HepG2 (cell line): ENCODE results near the gene TCF7L2. TPM values are rescaled to one million over a fixed set of nuclear protein-coding genes. Genes with fewer than 3 reads are reported as not detected.

Experiments
- ARNT2 ChIP-seq: sonication (generic); formaldehyde crosslinking; IDR thresholded peaks from 2 replicates; pipeline ENCODE4 v1.8.0; 2022; ENCODE audit warnings: mild to moderate bottlenecking, low read depth, missing genetic modification reagents, moderate library complexity
- CEBPB ChIP-seq: IDR thresholded peaks from 2 replicates; pipeline ENCODE4 v1.6.1; 2011; ENCODE audit warnings: low read depth, low read length, improper control_type of control experiment, borderline replicate concordance
- KDM2A ChIP-seq: sonication (generic); formaldehyde crosslinking; IDR thresholded peaks from 2 replicates; pipeline ENCODE4 v1.4.0; 2020; ENCODE audit warnings: low read depth, missing genetic modification reagents, borderline replicate concordance
- MEIS1 ChIP-seq: sonication (generic); formaldehyde crosslinking; IDR thresholded peaks from 2 replicates; pipeline ENCODE4 v1.9.0; 2021; ENCODE audit warnings: mild to moderate bottlenecking, missing genetic modification reagents, moderate library complexity, borderline replicate concordance
- PRMT3 ChIP-seq: sonication (generic); formaldehyde crosslinking; IDR thresholded peaks from 2 replicates; pipeline ENCODE4 v1.8.1; 2022; ENCODE audit warnings: low read depth, mild to moderate bottlenecking, moderate library complexity, missing genetic modification reagents, borderline replicate concordance
- SPEN ChIP-seq: sonication (generic); formaldehyde crosslinking; IDR thresholded peaks from 2 replicates; pipeline ENCODE4 v1.5.1; 2020; ENCODE audit warnings: low read depth, mild to moderate bottlenecking, missing genetic modification reagents
- SUZ12 ChIP-seq: fragments of 150-350 bp; IDR thresholded peaks from 2 replicates; pipeline ENCODE4 v1.6.1; 2014; ENCODE audit warnings: low read depth, low read length
- ZNF20 ChIP-seq: sonication (generic); formaldehyde crosslinking; IDR thresholded peaks from 2 replicates; pipeline ENCODE4 v1.4.0; 2020; ENCODE audit warnings: mild to moderate bottlenecking, moderate library complexity, missing genetic modification reagents
- ZNF292 ChIP-seq: sonication (generic); formaldehyde crosslinking; IDR thresholded peaks from 2 replicates; pipeline ENCODE4 v1.8.1; 2022; ENCODE audit warnings: mild to moderate bottlenecking, low read depth, missing genetic modification reagents, borderline replicate concordance
- ZNF569 ChIP-seq: sonication (generic); formaldehyde crosslinking; IDR thresholded peaks from 2 replicates; pipeline ENCODE4 v1.5.0; 2020; ENCODE audit warnings: mild to moderate bottlenecking, missing genetic modification reagents, moderate library complexity, borderline replicate concordance
- ZNF619 ChIP-seq: sonication (generic); formaldehyde crosslinking; IDR thresholded peaks from 2 replicates; pipeline ENCODE4 v1.4.0; 2020; ENCODE audit warnings: mild to moderate bottlenecking, missing genetic modification reagents
- ZNF672 ChIP-seq: sonication (generic); formaldehyde crosslinking; IDR thresholded peaks from 2 replicates; pipeline ENCODE4 v1.8.1; 2022; ENCODE audit warnings: missing genetic modification reagents
- ZNF841 ChIP-seq: sonication (generic); formaldehyde crosslinking; IDR thresholded peaks from 2 replicates; pipeline ENCODE4 v1.8.1; 2023; ENCODE audit warnings: missing genetic modification reagents, borderline replicate concordance
- polyA plus RNA-seq, 8 experiments: library from polyadenylated mRNA; depleted of rRNA in 3 of 8; stranded (reverse) in 7 of 8; unstranded in 1 of 8; fragments of >200 nt; fragmentation: Illumina TruSeq in 4 of 8; extraction: Trizol in 4 of 8; gene quantifications; 2 replicates each; pipeline versions ENCODE4 v1.2.1 to v1.2.3, GENCODE V29; 2011 to 2016; ENCODE audit warnings: low read depth in 4 of 8, missing spikeins in 1 of 8, mixed read lengths in 1 of 8; ENCODE audit not compliant: insufficient read depth in 1 of 8
- total RNA-seq, 5 experiments: library from RNA; depleted of rRNA; stranded (reverse); fragments of >200 nt; fragmentation: Illumina TruSeq; extraction: Trizol; gene quantifications; 2 replicates each; pipeline ENCODE4 v1.2.3, GENCODE V29; 2016; ENCODE audit warnings: low read depth in 1 of 5
- TF ChIP-seq, protein P1 (sequence below): IDR thresholded peaks from 2 replicates; pipeline ENCODE4 v1.4.0; 2020; ENCODE audit warnings: mild to moderate bottlenecking, missing genetic modification reagents
- TF ChIP-seq, protein P2 (sequence below): IDR thresholded peaks from 2 replicates; pipeline ENCODE4 v1.6.1; 2012; ENCODE audit warnings: low read length, improper control_type of control experiment
- TF ChIP-seq, protein P3 (sequence below): sonication (generic); formaldehyde crosslinking; IDR thresholded peaks from 2 replicates; pipeline ENCODE4 v1.4.0; 2020; ENCODE audit warnings: missing genetic modification reagents

TCF7L2 gene
- total and polyA plus RNA-seq, 2 of the 13 experiments (the other 11 are each of a cell fraction or from before 2014, with no cell fraction given): 3.9 to 13.7 TPM

DNA sequence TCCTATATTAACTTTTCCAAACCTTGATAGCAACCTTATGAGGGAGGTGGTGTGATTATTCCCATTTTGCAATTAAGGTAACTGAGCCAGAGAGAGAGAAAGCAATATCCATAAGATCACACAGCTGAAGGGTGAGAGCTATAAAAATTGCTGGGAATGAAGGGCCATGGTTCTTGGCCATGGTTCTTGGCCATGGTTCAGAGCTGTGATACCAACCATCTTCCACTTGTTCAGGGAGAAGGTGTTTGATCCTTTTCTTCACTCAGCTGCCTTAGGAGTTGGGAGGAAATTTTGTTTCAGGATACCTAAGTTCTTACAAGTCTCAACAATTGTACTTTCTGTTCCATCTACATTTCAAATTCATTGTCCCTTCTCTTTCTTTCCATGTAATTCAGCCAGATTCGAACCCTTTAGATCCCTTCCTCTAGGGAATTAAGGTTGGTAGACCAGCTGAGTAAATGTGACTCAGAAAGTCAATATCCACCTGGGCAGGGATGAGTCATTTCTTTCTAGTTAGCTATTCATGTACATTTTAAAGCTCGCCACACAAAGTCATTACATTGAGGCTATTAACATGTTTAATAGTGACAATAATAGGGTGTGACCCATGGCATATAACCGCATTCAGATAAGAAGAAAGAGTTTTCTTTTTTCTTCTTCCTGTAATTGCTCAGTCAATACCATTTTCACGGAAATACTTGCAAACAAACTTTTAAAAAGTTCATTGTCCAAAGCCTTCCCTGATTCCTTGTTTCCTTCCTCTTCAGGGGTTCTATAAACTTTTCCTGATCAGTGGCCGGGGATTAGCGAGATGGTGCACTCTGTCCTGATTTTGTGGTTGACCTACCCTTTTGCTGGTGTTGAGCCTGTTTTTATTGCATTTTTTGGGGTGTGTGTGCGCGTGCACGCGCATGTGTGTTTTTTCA, 143.4 kb downstream of the TCF7L2 start (continued):
- TF ChIP-seq, protein P1, sequence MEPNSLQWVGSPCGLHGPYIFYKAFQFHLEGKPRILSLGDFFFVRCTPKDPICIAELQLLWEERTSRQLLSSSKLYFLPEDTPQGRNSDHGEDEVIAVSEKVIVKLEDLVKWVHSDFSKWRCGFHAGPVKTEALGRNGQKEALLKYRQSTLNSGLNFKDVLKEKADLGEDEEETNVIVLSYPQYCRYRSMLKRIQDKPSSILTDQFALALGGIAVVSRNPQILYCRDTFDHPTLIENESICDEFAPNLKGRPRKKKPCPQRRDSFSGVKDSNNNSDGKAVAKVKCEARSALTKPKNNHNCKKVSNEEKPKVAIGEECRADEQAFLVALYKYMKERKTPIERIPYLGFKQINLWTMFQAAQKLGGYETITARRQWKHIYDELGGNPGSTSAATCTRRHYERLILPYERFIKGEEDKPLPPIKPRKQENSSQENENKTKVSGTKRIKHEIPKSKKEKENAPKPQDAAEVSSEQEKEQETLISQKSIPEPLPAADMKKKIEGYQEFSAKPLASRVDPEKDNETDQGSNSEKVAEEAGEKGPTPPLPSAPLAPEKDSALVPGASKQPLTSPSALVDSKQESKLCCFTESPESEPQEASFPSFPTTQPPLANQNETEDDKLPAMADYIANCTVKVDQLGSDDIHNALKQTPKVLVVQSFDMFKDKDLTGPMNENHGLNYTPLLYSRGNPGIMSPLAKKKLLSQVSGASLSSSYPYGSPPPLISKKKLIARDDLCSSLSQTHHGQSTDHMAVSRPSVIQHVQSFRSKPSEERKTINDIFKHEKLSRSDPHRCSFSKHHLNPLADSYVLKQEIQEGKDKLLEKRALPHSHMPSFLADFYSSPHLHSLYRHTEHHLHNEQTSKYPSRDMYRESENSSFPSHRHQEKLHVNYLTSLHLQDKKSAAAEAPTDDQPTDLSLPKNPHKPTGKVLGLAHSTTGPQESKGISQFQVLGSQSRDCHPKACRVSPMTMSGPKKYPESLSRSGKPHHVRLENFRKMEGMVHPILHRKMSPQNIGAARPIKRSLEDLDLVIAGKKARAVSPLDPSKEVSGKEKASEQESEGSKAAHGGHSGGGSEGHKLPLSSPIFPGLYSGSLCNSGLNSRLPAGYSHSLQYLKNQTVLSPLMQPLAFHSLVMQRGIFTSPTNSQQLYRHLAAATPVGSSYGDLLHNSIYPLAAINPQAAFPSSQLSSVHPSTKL: peak; percentile 86
- TF ChIP-seq ZNF672 (CRISPR knock-in tag) (no peak), SPEN (no peak), ZNF841 (CRISPR knock-in tag) (no peak), PRMT3 (CRISPR knock-in tag) (no peak), KDM2A (CRISPR knock-in tag) (no peak), ZNF20 (CRISPR knock-in tag) (no peak), ZNF292 (no peak), SUZ12 (no peak), ZNF619 (no peak), ZNF569 (CRISPR knock-in tag) (no peak), ARNT2 (CRISPR knock-in tag) (no peak), CEBPB (no peak), MEIS1 (CRISPR knock-in tag) (no peak)
- TF ChIP-seq, protein P2, sequence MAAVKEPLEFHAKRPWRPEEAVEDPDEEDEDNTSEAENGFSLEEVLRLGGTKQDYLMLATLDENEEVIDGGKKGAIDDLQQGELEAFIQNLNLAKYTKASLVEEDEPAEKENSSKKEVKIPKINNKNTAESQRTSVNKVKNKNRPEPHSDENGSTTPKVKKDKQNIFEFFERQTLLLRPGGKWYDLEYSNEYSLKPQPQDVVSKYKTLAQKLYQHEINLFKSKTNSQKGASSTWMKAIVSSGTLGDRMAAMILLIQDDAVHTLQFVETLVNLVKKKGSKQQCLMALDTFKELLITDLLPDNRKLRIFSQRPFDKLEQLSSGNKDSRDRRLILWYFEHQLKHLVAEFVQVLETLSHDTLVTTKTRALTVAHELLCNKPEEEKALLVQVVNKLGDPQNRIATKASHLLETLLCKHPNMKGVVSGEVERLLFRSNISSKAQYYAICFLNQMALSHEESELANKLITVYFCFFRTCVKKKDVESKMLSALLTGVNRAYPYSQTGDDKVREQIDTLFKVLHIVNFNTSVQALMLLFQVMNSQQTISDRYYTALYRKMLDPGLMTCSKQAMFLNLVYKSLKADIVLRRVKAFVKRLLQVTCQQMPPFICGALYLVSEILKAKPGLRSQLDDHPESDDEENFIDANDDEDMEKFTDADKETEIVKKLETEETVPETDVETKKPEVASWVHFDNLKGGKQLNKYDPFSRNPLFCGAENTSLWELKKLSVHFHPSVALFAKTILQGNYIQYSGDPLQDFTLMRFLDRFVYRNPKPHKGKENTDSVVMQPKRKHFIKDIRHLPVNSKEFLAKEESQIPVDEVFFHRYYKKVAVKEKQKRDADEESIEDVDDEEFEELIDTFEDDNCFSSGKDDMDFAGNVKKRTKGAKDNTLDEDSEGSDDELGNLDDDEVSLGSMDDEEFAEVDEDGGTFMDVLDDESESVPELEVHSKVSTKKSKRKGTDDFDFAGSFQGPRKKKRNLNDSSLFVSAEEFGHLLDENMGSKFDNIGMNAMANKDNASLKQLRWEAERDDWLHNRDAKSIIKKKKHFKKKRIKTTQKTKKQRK: no peak
- TF ChIP-seq, protein P3, sequence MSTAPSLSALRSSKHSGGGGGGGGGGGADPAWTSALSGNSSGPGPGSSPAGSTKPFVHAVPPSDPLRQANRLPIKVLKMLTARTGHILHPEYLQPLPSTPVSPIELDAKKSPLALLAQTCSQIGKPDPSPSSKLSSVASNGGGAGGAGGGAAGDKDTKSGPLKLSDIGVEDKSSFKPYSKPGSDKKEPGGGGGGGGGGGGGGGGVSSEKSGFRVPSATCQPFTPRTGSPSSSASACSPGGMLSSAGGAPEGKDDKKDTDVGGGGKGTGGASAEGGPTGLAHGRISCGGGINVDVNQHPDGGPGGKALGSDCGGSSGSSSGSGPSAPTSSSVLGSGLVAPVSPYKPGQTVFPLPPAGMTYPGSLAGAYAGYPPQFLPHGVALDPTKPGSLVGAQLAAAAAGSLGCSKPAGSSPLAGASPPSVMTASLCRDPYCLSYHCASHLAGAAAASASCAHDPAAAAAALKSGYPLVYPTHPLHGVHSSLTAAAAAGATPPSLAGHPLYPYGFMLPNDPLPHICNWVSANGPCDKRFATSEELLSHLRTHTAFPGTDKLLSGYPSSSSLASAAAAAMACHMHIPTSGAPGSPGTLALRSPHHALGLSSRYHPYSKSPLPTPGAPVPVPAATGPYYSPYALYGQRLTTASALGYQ (CRISPR knock-in tag): peak; percentile 82; the same call in 1 of the 2 replicates
